GM12874 (cell line): ENCODE data around the gene GYS1.
A peak's percentile ranks its signal among the peaks of the same experiment; 100 is the strongest.

Experiments
- TF ChIP-seq, protein P1 (sequence below): IDR thresholded peaks from 2 replicates; pipeline ENCODE4 v1.5.1; 2011; ENCODE audit warnings: low read depth, mild to moderate bottlenecking, control low read depth, low read length, moderate library complexity; ENCODE audit not compliant: insufficient read depth

Gene GYS1

DNA sequence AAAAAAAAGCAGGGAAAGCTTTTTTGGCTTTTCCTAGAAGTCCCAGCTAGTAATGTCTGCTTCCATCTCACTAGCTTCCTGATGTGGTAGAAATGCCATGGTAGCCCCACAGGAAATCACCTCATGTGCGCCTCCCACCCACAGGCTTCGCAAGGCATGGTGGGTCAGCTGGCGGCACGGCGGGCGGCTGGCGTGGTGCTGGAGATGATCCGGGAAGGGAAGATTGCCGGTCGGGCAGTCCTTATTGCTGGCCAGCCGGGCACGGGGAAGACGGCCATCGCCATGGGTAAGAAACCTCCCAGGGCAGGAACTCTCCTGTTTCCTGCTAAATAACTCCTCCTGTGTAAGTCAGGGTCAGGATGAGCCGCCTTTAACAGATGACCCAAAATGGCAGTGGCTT lies 11.0 kb upstream of the GYS1 start:
- TF ChIP-seq, protein P1, sequence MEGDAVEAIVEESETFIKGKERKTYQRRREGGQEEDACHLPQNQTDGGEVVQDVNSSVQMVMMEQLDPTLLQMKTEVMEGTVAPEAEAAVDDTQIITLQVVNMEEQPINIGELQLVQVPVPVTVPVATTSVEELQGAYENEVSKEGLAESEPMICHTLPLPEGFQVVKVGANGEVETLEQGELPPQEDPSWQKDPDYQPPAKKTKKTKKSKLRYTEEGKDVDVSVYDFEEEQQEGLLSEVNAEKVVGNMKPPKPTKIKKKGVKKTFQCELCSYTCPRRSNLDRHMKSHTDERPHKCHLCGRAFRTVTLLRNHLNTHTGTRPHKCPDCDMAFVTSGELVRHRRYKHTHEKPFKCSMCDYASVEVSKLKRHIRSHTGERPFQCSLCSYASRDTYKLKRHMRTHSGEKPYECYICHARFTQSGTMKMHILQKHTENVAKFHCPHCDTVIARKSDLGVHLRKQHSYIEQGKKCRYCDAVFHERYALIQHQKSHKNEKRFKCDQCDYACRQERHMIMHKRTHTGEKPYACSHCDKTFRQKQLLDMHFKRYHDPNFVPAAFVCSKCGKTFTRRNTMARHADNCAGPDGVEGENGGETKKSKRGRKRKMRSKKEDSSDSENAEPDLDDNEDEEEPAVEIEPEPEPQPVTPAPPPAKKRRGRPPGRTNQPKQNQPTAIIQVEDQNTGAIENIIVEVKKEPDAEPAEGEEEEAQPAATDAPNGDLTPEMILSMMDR: no peak

GRCh38 chr19:48999481-49000325 lies 6.6 kb upstream of the GYS1 start:
- TF ChIP-seq, protein P1: peak; percentile 82

GRCh38 chr19:48997972-48998371 lies 4.9 kb upstream of the GYS1 start:
- TF ChIP-seq, protein P1: peak; percentile 66

- TF ChIP-seq, protein P1: no peak
Measured at GRCh38 chr19:48994035-48994386, 902 bp upstream of the GYS1 start.

- TF ChIP-seq, protein P1: no peak
Measured at GRCh38 chr19:48992581-48993174, 431 bp downstream of the GYS1 start.

DNA sequence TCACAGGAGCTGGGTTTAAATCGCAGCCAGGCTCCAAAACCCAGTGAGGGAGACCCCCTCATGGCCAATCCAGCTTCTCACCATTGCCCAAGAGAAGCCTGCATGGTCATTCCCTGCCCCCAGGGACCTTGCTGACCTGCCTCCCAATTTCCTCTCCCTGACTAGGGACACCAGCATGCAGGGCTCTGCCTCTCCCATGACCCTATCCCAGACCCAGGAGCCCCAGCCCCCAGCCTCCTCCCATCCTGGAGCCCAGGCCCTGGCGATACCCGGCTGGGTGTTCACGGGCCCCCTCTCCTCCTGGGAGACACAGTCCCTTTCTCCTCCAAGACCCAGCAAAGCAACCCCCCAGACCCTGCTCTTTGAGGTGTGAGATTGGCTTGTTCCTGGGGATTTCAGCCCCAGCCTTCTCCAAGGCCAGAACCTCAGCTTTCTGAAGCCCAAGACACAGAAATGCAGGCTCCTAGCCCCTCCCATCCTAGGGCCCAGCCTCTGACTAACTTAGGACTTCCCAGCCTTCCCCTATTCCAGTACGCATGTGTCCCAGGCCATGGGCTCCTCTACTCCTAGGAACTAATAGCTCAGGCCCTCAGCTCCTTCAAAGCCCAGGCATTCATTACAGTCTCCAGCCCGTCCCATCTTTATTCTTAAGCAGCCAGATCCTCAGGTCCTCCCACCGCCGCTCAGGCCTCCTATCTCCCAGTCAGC lies 1.1 kb downstream of the GYS1 start:
- TF ChIP-seq, protein P1: no peak

GRCh38 chr19:48991011-48991609 lies 2.0 kb downstream of the GYS1 start:
- TF ChIP-seq, protein P1: no peak
